ENCODE results near the gene DPP6.

The DPP6 gene

GRCh38 chr7:154902600-154903082, 850.4 kb downstream of the DPP6 start:
- DNase-seq: no peak

GRCh38 chr7:154903083-154903731, 851.0 kb downstream of the DPP6 start:
- DNase-seq: no peak

GRCh38 chr7:154905146-154905545, 852.9 kb downstream of the DPP6 start:
- no peak for DNase-seq

GRCh38 chr7:154905615-154906014, 853.4 kb downstream of the DPP6 start:
- DNase-seq: no peak

- DNase-seq: no peak
Measured at GRCh38 chr7:154906201-154906600, 854.0 kb downstream of the DPP6 start.

GRCh38 chr7:154906736-154907355, 854.6 kb downstream of the DPP6 start:
- DNase-seq: no peak

GRCh38 chr7:154907651-154908620, 855.7 kb downstream of the DPP6 start:
- DNase-seq: no peak

- DNase-seq: no peak
Measured at GRCh38 chr7:154909241-154910105, 857.3 kb downstream of the DPP6 start.

GRCh38 chr7:154910125-154910524, 857.9 kb downstream of the DPP6 start:
- no peak for DNase-seq

GRCh38 chr7:154910977-154911376, 858.8 kb downstream of the DPP6 start:
- no peak for DNase-seq

GRCh38 chr7:154911411-154911810, 859.2 kb downstream of the DPP6 start:
- no peak for DNase-seq

- no peak for DNase-seq
Measured at GRCh38 chr7:154911862-154912455, 859.8 kb downstream of the DPP6 start.

- DNase-seq: no peak
Measured at GRCh38 chr7:154912871-154913637, 860.9 kb downstream of the DPP6 start.

GRCh38 chr7:154913638-154914307, 861.6 kb downstream of the DPP6 start:
- DNase-seq: peak; percentile 71

GRCh38 chr7:154914308-154914995, 862.3 kb downstream of the DPP6 start:
- DNase-seq: no peak

GRCh38 chr7:154914996-154915380, 862.8 kb downstream of the DPP6 start:
- no peak for DNase-seq

- DNase-seq: no peak
Measured at GRCh38 chr7:154915600-154915999, 863.4 kb downstream of the DPP6 start.

- DNase-seq: no peak
Measured at GRCh38 chr7:154916381-154916780, 864.2 kb downstream of the DPP6 start.

GRCh38 chr7:154916856-154917807, 864.9 kb downstream of the DPP6 start:
- DNase-seq: no peak

Measured in inflammatory macrophage treated with lipopolysaccharide for 4 hours (primary cell).